SIG-M5 treated with dmso at 0.1 percent for 504 hours (cell line): Measurements from ENCODE around the gene LSG1.
"Not testable (repeated sequence)": the region's sequence is repeated elsewhere in the genome, so short reads cannot be mapped to it uniquely, and the experiment has no call there.

Source experiments
- DNase-seq: peaks from one replicate; lab custom pipeline; 2025; ENCODE audit not compliant: unreplicated experiment; lab: John Stamatoyannopoulos, UW

LSG1 gene

DNA sequence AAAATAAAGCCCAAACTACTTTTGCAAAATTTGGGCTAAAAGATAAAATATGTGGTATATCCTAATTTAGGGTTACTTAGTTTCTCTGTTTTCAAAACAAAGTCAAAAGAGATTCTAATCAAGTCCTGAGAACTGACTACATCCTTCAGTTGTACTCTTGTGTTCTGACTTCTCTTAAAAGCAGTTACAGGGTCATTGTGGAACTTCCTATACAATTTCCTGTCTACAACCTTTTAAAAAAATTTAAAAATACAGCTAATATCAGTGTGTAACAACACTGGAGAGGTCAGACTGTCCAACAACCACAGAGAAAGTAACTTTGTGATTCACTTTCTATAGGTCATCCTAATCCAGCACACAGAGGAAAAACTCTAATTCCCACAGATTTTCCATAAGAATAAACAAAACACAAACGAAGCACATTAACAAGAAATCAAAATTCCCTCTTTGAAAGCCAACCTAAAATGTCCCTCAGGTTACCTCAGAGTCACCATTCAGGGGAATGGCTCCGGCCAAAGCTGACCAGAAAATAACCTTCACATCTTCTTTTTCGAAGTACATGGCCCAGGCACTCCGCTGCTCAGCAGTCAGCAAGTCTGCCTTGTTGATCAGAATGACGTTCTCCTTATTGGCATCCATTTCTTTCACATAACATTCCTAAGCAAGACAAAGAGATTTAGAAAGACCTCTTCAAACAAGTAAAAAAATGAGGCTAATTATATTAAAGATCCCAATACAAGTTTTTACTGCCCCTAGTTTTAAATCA lies 13.3 kb downstream of the LSG1 start:
- DNase-seq: no peak

DNA sequence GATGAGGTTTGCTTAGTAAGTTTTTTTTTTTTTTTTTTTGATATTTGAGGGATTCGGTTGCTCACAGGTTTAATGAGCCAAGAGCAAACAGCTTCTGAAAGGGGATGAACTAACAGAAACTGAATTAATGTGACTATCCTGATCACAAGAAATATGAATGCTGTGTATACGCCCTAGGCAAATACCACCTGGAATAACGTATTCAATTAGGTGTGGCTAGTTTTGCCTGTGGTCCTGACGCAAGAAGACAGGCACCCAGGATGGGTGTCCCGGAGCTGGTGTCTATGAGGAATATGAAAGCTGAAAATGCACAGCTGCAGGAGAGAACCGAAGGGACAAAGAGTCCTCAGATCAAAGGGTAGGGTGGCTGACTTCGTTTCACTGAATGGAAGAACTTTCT lies 14.6 kb downstream of the LSG1 start:
- DNase-seq: peak; percentile 22

DNA sequence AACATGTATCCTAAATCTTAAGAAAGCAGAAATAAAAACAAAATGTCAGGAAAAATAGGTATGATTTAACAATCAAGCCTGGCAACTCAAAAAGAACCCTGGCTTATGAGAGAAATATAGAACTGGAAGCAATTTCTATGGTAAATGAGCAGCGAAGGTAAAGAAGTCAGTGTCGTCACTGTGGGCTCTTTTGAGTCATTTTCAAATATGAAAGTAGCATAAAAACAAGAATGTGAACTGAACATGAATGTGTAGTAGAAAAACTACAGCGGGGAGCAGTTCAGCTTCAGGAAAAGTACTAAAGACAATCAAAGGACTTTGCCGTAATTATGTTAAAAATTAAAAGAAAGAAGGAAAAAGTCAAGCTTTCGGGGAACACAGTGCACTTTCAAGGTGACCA lies 17.5 kb downstream of the LSG1 start:
- no peak for DNase-seq

DNA sequence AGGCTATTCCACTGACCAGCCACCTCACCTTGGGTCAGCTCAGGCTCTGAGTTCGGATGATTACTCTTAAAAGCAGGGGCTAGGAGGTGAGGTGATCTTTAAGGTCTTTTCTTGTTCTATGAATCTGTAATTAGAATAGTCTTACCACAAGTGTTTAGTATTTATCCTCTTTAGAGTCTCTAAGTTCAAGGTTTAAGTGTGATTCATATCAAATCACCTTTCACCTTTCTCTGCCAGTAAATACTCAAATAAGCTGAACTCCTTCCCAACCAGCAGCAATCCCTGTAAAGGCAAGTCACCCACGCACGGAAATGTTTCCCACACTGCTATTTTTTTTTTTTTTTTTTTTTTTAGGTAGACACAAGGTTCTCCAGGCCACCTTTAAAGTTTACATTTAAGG lies 24.2 kb downstream of the LSG1 start:
- no peak for DNase-seq

DNA sequence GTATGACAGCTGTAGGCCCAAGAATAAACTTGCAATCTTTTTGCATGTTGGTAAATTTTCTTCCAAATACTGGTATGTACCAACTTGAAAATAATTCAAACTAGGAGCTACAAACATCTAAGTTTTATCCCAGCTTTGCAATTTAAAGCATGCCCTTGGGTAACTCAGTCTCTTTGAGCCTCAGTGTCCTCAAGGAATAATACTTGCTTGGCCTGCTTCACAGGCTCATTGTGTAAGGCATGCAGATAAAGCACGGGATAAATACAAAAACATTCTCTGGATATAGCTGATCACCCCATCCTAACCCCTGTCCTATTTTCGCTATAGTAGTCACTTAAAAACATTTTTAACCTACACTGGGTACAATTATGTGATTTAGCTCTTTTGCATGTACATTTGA lies 29.2 kb downstream of the LSG1 start:
- DNase-seq: no peak

DNA sequence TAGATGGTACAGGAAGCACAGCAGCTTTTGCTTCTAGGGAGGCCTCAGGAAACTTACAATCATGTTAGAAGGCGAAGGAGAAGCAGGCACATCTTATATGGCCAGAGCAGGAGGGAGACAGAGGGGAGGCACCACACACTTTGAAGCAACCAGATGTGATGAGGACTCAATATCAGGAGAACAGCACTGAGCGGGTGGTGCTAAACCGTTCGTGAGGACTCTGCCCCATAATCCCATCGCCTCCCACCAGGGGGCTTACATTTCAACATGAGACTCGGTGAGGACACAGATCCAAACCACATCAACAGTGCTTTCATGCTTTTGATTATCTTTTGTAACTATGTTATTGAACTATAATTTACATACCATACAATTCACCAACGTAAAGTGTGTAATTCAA lies 31.2 kb downstream of the LSG1 start:
- DNase-seq: no peak

DNA sequence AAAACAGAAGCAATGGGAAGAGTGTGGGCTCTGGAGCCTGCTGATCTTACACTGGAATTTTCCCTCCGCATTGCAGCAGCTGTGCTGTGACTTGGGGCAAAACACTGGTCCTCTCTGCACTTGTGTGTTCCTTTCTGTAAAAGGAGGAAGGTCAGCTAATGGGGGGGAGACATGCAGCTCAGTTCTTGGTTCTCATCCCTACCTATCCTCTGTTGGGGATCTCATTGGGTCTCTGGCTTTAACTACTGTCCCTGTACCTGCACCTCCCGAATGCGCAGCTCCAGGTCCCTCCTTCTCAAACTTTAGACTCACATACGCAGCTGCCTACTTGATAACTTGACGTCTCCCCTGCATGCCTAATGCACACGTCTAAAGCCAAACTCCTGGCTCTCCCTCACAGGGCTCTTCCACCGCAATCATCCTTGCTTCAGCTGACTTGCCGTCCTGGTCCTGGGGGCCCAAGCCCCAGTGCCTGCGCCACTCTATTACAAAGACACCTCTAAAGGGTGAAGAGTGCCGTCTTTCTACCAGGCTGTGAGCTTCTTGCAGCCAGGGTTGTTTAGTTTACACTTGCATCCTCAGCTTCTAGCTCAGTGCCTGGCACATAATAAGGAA lies 32.9 kb downstream of the LSG1 start:
- DNase-seq: no peak

DNA sequence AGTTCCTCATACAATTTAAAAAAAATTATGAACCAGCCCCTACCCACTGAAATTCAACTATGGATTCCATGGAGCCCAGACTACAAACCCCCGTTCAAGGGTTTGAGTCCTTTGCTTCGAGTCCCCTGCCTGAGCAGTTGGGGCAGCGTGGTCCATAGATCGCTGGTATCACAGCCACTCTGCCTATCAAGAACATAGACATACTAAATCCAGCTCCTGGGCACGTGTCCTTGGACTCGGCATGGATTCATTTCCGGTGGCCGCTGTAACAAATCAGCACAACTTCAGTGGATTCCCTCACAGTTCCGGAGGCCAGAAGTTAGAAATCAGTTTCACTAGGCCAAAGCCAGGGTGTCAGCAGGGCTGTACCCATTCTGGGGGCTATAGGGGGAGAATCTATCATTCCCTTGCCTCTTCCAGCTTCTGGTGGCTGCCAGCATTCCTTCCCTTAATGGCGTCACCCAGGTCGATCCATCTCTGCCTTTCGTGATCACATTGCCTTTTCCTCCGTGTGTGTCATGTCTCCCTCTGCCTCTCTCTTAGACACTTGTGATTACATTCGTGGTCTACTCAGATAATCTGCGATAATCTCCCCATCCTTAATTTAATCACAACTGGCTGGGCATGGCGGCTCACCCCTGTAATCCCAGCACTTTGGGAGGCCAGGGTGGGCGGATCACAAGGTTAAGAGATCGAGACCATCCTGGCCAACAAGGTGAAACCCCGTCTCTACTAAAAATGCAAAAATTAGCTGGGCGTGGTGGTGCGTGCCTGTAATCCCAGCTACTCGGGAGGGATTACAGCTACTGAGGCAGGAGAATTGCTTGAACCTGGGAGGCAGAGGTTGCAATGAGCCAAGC lies 34.2 kb downstream of the LSG1 start:
- DNase-seq: no peak

DNA sequence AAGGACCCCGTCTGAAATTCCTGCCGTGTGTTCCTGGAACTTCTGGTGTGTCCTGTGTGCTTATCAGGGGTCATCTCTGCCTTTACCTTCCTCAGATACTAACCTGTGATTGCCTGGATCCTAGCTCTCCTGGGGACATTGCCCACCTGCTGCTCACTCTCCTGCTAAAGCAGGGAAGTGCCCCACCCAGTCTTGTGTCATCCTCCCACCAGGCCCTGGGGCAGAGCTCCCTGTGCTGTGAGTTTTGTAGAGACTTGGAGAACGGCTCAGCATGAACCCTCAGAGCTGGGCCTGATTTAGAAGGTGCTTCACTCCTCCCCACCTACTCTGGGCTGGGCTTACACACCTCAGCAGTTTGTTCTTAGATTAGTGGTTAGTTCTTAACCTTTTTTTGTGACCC lies 34.9 kb downstream of the LSG1 start:
- no peak for DNase-seq

DNA sequence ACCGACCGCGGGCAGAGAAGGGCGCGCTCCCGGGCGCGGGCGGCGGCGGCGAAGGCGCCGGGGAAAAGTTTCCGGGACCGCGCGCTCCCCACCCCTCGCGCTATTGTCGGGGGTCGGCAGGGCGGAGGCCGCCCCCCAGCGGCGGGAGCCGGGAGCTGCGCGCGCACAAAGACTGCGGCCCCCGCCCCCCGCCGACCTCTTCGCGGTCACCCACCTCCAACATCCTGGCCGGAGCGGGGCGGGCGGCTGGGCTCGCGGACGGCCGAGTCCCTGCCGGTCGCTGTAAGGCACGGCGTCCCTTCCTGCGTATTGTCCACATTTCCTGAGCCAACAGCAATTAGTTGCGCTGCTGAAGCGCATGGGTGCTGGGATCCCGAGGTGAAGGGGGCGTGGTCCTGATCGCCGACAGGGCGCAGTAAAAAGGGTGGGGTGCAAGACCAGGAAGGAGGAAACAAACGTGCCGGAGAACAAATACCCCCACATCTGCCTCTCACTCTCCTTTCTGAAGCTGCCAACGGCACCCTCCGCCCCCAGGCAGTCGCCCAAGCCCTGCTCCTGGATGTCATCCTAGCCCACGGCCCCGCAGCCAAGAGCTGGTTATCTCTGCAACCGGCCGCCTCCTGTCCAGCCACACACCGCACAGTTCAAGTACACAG lies 38.5 kb downstream of the LSG1 start, which contains the start of gene TMEM44:
TMEM44 (minus strand) TSS at position 71 of the 656 bp plus-strand sequence. CDS start 204 bp downstream, outside the sequence.
- DNase-seq: peak; percentile 87

DNA sequence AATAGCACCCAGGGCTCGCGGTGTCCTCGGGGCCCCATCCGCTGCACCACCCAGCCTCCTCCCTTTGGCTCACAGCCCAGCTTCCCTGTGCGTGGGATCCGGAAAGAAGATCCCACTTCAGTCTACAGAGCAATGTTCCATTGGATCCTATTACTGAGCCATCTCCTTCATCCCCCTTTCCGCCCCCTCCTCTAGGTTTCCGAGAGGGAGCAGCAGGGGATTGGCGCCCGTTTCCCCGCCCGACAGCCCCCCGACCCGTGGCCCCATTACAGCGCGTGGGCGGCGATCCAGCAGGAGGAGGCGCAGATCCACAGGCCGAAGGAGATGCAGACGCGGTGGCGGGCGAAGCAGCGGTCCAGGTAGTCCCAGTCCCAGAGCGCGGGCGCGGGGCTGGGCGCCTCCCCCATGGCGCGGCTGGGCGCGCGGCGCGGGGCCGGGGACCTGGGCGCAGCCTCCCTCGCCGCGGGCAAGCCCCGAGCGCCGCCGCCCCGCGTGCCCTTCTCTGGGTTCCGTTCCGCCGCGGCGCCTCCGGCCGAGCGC lies 39.1 kb downstream of the LSG1 start:
- DNase-seq: no peak

DNA sequence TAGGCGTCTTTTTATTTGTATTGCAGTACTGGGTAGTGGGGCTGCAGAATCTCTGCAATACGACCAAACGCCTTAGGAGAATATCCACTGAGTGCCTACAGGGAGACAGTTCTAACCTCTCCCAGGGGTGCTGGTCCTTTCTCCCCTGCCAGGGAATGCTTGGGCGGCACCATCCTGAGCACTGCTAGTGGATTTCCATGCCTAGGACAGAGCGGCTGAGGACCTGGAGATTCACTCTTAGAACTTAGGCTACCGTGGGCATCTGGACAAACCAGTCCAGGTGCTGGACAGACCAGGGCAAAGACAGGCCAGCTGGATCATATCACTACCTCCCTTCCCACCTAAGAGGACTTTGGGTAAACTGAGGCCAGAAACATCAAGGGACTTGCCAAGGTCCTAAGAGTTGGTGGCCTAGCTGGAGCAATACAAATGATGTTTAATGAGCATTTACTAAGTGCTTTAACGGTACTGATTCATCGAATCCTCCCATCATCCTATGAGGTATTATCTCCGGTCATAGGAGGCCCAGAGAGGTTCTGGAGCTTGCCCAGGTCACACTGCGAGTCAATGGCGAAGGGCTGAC lies 39.7 kb downstream of the LSG1 start:
- no peak for DNase-seq

DNA sequence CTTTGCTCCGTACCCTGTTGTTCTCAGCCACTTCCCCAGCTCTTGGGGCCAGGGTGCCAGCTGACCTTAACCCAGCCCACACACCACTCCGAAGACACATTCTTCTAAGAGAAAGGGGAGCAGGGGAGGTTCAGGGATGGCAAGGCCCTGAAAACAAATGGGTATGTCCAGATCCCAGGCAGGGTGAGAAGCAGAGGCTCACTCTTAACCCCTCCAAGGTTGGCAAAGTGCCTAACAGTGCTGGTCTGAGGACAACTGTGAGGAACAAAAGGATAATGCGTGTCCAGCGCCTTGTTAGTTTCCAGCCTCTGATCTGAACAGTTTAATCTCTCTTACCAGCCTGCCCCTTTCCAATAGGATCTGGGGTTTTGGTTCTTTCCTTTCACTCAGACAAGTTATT lies 40.3 kb downstream of the LSG1 start:
- no peak for DNase-seq

DNA sequence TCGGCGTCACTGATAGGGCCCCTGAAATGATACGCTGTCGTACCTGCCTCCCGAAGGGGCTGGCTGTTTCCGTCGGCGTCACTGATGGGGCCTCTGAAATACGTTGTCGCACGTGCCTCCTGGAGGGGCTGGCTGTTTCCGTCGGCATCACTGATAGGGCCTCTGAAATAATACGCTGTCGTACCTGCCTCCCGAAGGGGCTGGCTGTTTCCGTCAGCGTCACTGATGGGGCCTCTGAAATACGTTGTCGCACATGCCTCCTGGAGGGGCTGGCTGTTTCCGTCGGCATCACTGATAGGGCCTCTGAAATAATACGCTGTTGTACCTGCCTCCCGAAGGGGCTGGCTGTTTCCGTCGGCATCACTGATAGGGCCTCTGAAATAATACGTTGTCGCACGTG lies 41.3 kb downstream of the LSG1 start:
- not testable (repeated sequence) for DNase-seq

DNA sequence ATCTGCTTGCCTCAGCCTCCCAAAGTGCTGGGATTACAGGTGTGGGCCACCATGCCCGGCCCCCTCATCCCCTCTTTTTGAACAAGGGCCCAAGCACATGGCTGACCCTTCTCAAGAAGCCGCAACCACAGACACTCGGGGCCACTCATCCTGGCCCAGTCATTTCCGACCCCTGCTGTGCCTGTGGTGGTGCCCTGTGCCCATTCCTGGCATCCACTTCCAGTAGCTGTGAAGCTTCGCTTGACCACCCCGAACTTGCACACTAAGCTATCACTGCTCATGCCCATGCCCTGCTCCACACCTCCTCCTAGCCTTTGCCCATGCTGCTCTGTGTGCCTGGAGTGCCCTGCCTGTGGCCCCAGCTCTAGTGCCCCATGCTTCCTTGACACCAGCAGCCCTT lies 47.0 kb downstream of the LSG1 start:
- DNase-seq: no peak

DNA sequence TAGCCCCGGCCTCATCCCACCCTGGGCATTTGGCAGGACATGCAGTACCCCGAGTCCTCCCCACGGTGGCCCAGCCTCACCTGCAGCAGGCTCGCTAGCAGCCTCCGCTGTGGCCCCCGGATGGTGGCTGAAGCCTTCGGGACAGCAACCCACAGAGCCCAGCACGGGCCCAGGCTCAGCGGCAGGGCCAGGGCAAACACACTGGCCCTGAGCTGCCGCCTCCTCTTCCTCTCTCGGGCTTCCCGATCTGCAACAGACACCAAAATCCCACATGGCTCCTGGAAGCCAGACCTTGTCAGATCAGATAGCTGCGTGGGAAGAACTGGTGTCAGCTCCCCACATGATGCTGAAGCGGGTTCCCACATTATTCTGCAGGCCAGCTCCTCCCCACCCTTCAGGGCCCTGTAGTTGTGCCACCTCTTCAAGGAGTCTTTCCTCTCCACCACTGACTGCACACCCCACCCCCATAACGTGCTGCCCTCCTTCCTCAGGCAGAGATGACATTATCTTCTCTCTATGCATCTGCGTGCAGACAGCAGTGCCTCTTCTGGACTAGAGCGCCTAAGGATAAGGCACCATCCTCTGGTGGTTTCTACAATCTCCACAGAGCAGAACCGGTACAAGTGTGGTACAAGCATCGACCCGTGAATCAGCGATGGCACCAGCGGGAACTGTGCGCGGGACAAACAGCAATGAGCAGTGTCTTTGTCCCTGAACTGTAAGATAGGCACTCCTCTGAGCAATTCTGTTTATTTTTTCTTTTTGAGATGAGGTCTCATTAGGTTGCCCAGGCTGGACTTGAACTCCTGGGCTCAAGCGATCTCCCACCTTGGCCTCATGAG lies 48.3 kb downstream of the LSG1 start:
- no peak for DNase-seq

DNA sequence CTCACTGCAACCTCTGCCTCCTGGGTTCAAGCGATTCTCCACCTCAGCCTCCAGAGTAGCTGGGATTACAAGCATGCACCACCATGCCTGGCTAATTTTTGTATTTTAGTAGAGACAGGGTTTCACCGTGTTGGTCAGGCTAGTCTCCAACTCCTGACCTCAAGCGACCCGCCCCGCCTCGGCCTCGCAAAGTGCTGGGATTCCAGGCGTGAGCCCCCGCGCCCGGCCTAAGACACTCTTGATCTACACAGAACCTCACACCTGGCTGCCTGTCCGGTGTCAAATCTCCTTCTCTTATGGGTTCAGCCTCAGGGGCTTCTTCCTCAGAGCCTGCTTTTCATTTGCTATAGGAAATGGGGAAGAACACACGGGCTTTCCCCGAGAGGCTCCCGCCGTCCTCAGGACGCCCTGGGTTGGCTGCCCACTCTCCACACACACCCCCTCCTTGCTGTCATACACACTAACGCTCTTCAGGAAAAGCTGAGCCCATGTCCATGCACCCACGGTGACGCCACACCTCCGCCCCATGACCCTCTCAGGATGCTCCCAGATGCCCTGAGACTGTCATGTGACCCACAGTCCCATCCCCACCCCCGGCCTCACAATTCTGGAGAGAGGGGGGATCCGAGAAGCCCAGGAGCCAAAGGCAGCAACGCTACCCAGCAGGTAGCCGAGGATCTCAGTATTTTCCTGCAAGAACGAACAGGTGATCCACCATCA lies 49.2 kb downstream of the LSG1 start:
- no peak for DNase-seq

DNA sequence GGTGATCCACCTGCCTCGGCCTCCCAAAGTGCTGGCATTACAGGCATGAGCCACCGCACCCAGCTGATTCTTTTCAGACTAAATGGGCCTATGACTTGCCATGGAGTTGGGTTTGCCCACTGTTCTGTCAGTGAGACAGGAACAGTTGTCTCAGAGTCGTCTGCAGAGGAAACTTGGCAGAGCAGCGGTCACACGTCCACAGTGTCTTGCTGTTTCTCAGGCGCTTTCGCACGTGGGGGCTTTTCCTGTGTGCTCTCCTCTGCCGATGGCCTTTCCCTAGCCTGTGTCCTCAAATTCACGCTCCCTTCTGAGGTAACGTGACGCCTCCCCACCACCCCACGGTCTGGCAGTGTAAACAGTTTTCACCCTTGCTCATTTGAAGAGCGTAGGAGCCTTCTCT lies 50.0 kb downstream of the LSG1 start:
- no peak for DNase-seq

DNA sequence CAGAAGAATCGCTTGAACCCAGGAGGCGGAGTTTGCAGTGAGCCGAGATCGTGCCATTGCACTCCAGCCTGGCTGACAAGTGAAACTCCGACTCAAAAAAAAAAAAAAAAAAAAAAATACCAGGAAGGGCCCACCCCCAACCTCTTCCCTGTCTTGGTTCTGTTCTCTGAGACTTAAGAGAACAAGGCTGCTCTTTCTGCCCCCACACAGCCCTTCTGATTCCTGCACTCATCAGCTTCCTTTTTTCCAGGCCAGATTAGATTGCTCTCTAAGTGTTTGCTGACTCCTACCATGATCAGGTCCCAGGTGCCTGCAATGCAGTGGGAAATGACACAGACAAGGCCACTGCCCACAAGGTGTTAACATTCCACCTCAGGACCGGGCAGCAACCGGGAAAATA lies 51.8 kb downstream of the LSG1 start:
- DNase-seq: no peak
